ENCODE data around the gene ARL5C. TPM values are rescaled to one million over a fixed set of nuclear protein-coding genes. Genes with fewer than 3 reads are reported as not detected.

The ARL5C gene
- total and polyA plus RNA-seq, 2 experiments from 2014 or later: not detected

GRCh38 chr17:39205112-39205526 lies 39.2 kb upstream of the ARL5C start:
- TF ChIP-seq EZH2 (IDR thresholded peaks at IDR 0.05; ENCODE audit: insufficient read depth, poor library complexity, severe bottlenecking) (no peak), EZH2phosphoT487 (IDR thresholded peaks at IDR 0.05; ENCODE audit: insufficient read depth, low read depth) (no peak)
- H3K4me1 ChIP-seq (ENCODE audit: insufficient read depth): peaks cover 18% of the 10 kb centered on the region
- H2AFZ ChIP-seq: no peak overlapping the region
- WGBS, 2 experiments (ENCODE audit: low coverage in 1 of 2, low lambda C conversion rate in 2 of 2, missing lambda C conversion rate in 2 of 2): 83 to 84% methylated on average over 3 of the region's 3 CpGs
- H3K27ac ChIP-seq: no peak overlapping the region
- no peaks in the 10 kb centered on the region for H3K27me3 ChIP-seq (replicated peaks; ENCODE audit: insufficient read depth)
- no peak overlapping the region for H3K9ac ChIP-seq
- H3K9me3 ChIP-seq (ENCODE audit: low read depth): no peaks in the 10 kb centered on the region
- peaks cover 35% of the 10 kb centered on the region for H3K36me3 ChIP-seq (ENCODE audit: low read depth)
- H3K9me2 ChIP-seq (ENCODE audit: insufficient read depth): no peaks in the 10 kb centered on the region
- H3F3A ChIP-seq (ENCODE audit: insufficient read depth): peaks cover 53% of the 10 kb centered on the region
- H3K4me3 ChIP-seq: no peak overlapping the region
- in situ Hi-C loops (cut with MboI): no loop called here
- no peaks in the 10 kb centered on the region; the same call in 1 of the 2 replicates for H4K20me1 ChIP-seq (ENCODE audit: insufficient read depth)
- no peak for DNase-seq
- H3K79me2 ChIP-seq (ENCODE audit: insufficient read depth): peaks cover 29% of the 10 kb centered on the region
- H3K4me2 ChIP-seq (ENCODE audit: unreplicated experiment): no peak overlapping the region

GRCh38 chr17:39204245-39204644 lies 38.3 kb upstream of the ARL5C start:
- Histone ChIP-seq H3K27ac (no peak overlapping the region), H3K9ac (no peak overlapping the region), H3K27me3 (replicated peaks; ENCODE audit: insufficient read depth) (no peaks in the 10 kb centered on the region), H3K36me3 (ENCODE audit: low read depth) (peaks cover 35% of the 10 kb centered on the region), H4K20me1 (ENCODE audit: insufficient read depth) (no peaks in the 10 kb centered on the region; the same call in 1 of the 2 replicates), H3K4me2 (ENCODE audit: unreplicated experiment) (no peak overlapping the region), H2AFZ (no peak overlapping the region), H3F3A (ENCODE audit: insufficient read depth) (peaks cover 58% of the 10 kb centered on the region), H3K9me3 (ENCODE audit: low read depth) (no peaks in the 10 kb centered on the region), H3K79me2 (ENCODE audit: insufficient read depth) (peaks cover 29% of the 10 kb centered on the region), H3K9me2 (ENCODE audit: insufficient read depth) (no peaks in the 10 kb centered on the region), H3K4me1 (ENCODE audit: insufficient read depth) (peaks cover 14% of the 10 kb centered on the region), H3K4me3 (no peak overlapping the region)
- DNase-seq: no peak
- TF ChIP-seq EZH2 (IDR thresholded peaks at IDR 0.05; ENCODE audit: insufficient read depth, poor library complexity, severe bottlenecking): no peak
- TF ChIP-seq EZH2phosphoT487 (IDR thresholded peaks at IDR 0.05; ENCODE audit: insufficient read depth, low read depth): no peak
- in situ Hi-C loops (cut with MboI): no loop called here
- WGBS, 2 experiments (ENCODE audit: low coverage in 1 of 2, low lambda C conversion rate in 2 of 2, missing lambda C conversion rate in 2 of 2): 84 to 85% methylated on average over 8 of the region's 8 CpGs

GRCh38 chr17:39200957-39201510 lies 35.1 kb upstream of the ARL5C start:
- Histone ChIP-seq H3K9me2 (ENCODE audit: insufficient read depth) (no peaks in the 10 kb centered on the region), H3K79me2 (ENCODE audit: insufficient read depth) (peaks cover 35% of the 10 kb centered on the region), H3K36me3 (ENCODE audit: low read depth) (peaks cover 35% of the 10 kb centered on the region), H3K27ac (peak overlapping the region; percentile 89), H3K9me3 (ENCODE audit: low read depth) (no peaks in the 10 kb centered on the region), H3K4me2 (ENCODE audit: unreplicated experiment) (peak overlapping the region; percentile 97), H3K4me3 (peak overlapping the region; percentile 86), H3K27me3 (replicated peaks; ENCODE audit: insufficient read depth) (no peaks in the 10 kb centered on the region), H3F3A (ENCODE audit: insufficient read depth) (peaks cover 63% of the 10 kb centered on the region), H2AFZ (no peak overlapping the region), H3K9ac (peak overlapping the region; percentile 94), H4K20me1 (ENCODE audit: insufficient read depth) (no peaks in the 10 kb centered on the region; the same call in 1 of the 2 replicates), H3K4me1 (ENCODE audit: insufficient read depth) (peaks cover 14% of the 10 kb centered on the region)
- WGBS, 2 experiments (ENCODE audit: low coverage in 1 of 2, low lambda C conversion rate in 2 of 2, missing lambda C conversion rate in 2 of 2): 45 to 51% methylated on average over 11 of the region's 11 CpGs
- no peak for DNase-seq
- in situ Hi-C loops (cut with MboI): no loop called here
- TF ChIP-seq EZH2 (IDR thresholded peaks at IDR 0.05; ENCODE audit: insufficient read depth, poor library complexity, severe bottlenecking): no peak
- TF ChIP-seq EZH2phosphoT487 (IDR thresholded peaks at IDR 0.05; ENCODE audit: insufficient read depth, low read depth): no peak

- Histone ChIP-seq H3K9me2 (ENCODE audit: insufficient read depth) (no peaks in the 10 kb centered on the region), H3F3A (ENCODE audit: insufficient read depth) (peaks cover 63% of the 10 kb centered on the region), H3K27me3 (replicated peaks; ENCODE audit: insufficient read depth) (no peaks in the 10 kb centered on the region), H3K79me2 (ENCODE audit: insufficient read depth) (peaks cover 42% of the 10 kb centered on the region), H3K4me1 (ENCODE audit: insufficient read depth) (peaks cover 22% of the 10 kb centered on the region), H3K27ac (peak within 1 kb of the TSS; percentile 89), H2AFZ (peak within 1 kb of the TSS; percentile 85), H3K4me3 (peak within 1 kb of the TSS; percentile 86), H3K4me2 (ENCODE audit: unreplicated experiment) (peak within 1 kb of the TSS; percentile 97), H3K9me3 (ENCODE audit: low read depth) (no peaks in the 10 kb centered on the region), H4K20me1 (ENCODE audit: insufficient read depth) (no peaks in the 10 kb centered on the region; the same call in 1 of the 2 replicates), H3K36me3 (ENCODE audit: low read depth) (peaks cover 35% of the 10 kb centered on the region), H3K9ac (peak within 1 kb of the TSS; percentile 94)
- TF ChIP-seq EZH2phosphoT487 (IDR thresholded peaks at IDR 0.05; ENCODE audit: insufficient read depth, low read depth) (no peak), EZH2 (IDR thresholded peaks at IDR 0.05; ENCODE audit: insufficient read depth, poor library complexity, severe bottlenecking) (no peak)
- DNase-seq: peak; percentile 84
- 1 to 2% methylated on average over 44 to 52 of the region's 52 CpGs for WGBS, 2 experiments (ENCODE audit: low coverage in 1 of 2, low lambda C conversion rate in 2 of 2, missing lambda C conversion rate in 2 of 2)
- in situ Hi-C loops (cut with MboI): no loop called here
Measured at GRCh38 chr17:39200070-39200879, 34.3 kb upstream of the ARL5C start, which contains the start of gene RPL19. Gene RPL19 (plus strand): TSS chr17:39200283. CDS start chr17:39200345, 62 bp downstream.
